ENCODE measurements around the gene STIM1.
"Not testable (repeated sequence)": the region's sequence is repeated elsewhere in the genome, so short reads cannot be mapped to it uniquely, and the experiment has no call there.

STIM1 gene

DNA sequence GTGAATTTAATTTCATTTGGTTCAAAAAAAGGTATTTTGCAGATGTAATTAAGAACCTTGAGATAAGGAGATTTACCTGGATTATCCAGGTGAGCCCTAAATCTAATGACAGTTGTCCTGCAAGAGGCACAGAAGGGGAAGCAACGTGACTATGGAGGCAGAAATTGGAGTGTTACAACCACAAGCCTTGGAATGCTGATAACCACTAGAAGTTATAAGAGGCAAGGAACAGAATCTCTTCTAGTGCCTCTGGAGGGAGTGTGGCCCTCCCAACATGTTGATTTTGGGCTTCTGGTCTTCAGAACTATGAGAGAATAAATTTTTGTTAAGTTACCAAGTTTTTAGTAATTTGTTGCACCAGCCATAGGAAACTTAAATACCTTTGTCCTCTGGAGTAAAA, 271.9 kb downstream of the STIM1 start:
- no peak for DNase-seq

DNA sequence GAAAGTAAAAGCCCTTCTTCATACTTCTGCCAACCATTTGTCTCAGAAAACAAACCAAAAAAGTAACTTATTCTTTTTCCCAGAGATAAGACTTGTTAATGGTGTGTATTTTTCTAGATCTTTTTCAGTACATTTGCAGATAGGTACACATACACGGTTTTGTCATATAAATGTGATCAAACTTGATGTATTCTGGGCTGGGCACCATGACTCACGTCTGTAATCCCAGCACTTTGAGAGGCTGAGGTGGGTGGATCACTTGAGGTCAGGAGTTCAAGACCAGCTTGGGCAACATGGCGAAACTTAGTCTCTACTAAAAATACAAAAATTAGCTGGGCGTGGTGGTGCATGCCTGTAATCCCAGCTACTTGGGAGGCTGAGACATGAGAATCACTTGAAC, 274.8 kb downstream of the STIM1 start:
- DNase-seq = not testable (repeated sequence)

DNA sequence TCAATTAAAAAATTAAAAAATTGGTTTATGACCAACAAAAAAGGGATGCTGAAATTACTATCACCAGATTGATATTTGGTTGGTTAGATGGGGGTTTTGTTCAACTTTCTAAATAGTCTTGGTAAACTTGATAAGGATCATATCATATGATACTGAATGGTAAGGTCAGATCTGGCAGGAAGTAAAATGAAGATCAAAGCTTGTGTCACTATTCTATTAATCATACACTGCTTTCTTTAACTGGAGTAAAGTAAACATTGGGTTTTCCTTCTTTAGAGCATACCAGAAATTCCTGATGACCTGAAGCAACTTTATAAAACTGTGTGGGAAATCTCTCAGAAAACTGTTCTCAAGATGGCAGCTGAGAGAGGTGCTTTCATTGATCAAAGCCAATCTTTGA, 279.3 kb downstream of the STIM1 start:
- DNase-seq = no peak

DNA sequence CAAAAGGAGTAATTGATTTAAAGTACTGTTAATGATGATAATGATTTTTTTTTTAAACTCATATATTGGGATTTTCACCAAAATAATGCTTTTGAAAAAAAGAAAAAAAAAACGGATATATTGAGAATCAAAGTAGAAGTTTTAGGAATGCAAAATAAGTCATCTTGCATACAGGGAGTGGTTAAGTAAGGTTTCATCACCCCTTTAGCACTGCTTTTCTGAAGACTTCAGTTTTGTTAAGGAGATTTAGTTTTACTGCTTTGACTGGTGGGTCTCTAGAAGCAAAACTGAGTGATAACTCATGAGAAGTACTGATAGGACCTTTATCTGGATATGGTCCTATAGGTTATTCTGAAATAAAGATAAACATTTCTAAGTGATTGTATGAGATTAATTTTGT, 283.0 kb downstream of the STIM1 start:
- no peak for DNase-seq

DNA sequence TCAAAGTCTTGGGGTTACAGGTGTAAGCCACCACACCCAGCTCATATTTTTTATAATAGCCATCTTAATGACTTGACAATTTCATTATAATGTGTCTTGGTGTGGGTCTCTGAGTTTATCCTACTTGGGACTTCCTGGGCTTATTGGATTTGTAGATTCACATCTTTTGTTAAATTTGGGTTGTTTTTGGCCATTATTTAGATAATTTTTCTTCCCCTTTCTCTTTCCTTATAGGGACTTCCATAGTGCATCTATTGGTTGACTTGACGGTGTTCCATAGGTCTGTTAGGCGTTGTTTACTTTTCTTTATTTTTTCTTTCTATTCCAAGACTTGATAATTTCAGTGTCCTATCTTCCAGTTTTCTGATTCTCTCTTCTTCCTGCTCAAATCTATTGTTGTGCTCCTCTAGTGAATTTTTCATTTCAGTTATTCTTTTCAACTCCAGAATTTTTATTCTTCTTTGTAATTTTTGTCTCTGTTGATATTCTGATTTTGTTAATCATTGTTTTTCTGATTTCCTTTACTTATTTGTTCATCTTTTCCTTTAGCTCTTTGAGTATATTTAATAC, 284.7 kb downstream of the STIM1 start:
- DNase-seq = no peak
